LoVo (cell line): ENCODE data around the gene PFDN5.
A peak's percentile ranks its signal among the peaks of the same experiment; 100 is the strongest.
"Not testable (repeated sequence)": the region's sequence is repeated elsewhere in the genome, so short reads cannot be mapped to it uniquely, and the experiment has no call there.

Experiments used
- DNase-seq: peaks from one replicate; pipeline ENCODE4 v3.0.0-alpha.2; 2016; ENCODE audit warnings: low spot score

Gene PFDN5

DNA sequence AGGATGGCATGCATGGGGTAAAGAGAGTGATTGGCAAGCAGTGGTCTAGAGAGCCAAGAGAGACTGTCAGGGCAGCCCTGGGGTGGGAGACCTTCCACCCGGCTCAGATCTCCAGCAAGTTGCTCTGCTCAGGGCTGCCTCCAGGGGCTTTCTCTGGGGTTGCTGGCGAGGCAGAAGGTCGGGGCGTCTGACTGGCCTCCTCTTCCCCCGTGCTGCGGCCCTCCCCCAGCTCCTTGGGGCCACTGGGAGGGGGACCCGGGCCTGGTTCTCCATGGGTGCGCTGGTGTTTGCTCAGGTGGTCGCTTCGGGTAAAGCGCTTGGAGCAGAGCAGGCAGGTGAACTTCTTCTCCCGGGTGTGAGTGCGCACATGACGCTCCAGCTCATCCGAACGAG lies 32.7 kb downstream of the PFDN5 start:
- DNase-seq, result no peak

DNA sequence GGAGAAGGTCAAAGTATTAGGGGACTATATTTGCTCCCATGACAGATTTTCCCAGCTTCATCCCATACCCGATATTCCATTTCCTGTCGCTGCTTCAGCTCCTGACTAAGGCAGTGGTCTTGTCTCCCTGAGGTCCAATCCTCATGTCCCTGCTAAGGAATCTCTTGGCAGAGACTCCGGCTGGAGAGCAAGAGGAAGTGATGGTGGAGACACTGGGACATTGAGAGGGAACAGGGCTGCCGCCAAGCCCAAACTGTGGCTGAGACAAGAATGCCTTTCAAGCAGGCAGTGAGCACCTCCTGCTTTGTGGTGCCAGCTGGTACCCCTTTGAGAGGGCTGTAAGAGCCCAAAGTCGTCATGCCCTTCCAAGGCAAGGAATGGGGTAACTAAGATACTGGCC lies 35.3 kb downstream of the PFDN5 start:
- DNase-seq, result no peak

DNA sequence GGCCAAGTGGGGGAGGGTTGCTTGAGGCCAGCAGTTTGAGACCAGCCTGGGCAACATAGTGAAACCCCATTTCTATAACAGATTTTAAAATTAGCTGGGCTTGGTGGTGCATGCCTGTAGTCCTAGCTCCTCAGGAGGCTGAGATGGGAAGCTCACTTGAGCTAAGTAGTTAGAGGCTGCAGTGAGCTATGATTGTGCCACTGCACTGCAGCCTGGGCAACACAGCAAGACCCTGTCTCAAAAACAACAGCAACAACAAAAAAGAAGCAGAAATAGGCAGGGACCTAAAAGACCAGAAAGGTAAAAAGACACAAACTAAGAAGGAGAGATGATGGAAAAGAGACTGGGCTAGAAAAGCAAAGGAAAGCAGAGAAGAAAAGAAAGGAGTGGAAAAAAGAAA lies 37.0 kb downstream of the PFDN5 start:
- DNase-seq, result not testable (repeated sequence)

DNA sequence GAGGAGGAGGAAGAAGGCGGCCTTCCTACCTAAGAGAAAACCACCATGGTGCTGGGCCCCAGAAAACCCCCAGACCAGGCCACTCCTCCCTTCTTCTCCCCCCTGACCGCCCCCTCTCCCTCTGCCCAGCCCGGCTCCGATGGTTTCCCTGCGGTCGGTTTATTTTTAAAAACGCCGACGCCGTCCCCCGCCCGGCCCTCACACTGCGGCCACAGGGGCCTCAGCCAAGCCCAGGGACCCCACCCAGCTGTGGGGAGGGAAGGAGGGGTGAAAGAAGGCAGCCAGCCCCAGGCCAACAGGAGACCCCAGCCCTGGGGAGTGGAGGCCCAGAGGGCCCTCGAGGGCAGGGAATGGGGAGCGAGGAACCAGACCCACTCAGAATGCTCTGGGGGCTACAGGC lies 37.4 kb downstream of the PFDN5 start:
- DNase-seq, result no peak

DNA sequence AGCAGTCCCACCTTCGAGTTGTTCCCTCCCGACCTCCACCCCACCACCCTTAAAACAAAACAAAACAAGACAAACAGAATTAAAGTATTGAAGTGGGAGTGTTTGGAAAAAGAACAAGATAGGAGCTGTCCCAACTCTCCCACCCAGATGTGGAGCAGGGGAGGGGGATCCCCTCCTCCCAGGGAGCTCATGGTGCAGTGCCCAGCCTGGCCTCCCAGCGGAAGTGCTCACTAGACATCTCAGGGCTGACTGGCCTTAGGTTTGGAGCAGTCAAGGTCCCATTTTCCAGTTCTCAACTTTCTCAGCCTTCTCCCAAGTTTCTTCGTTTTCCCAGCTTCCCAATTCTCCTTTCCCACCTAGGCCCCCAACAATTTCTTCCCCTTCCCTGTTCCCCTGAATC lies 37.9 kb downstream of the PFDN5 start:
- no peak for DNase-seq

DNA sequence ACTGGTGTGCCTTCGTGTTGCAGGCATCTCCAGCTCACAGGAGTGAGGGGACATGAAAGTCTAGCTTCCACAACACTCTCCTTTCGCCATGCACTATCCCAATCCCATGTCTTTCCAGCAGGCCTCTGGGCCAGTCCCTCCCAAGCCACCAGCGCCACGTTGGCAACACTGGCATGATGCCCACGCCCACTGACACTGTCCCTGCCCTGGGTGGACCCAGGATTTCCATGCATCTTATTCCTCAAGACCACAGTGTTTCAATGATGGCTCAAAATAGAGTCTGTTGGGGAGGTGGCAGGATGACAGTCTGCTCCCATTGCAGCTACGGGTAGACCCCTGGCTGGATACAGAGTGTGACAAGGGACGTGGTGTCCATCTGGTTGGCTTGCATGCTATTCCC lies 38.5 kb downstream of the PFDN5 start:
- no peak for DNase-seq

DNA sequence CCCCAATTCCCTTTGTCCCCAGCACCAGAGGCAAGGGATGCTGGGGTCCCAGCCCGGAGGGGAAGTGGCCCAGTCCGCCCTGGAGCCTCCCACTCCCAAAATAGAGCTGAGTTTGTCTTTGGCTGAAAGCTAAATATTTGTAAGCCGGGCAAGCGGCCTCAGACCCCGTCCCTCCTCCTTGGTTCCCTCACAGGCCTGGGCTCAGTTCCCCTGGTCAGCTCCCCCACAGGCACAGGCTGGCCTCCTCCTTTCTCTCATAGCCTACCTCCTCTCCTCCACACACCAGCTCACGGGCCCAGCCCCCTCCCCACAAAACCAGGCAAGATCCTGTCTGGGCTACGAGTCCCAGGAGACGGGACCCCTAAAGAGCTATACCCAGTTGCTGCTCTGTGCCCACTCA lies 39.5 kb downstream of the PFDN5 start:
- no peak for DNase-seq

DNA sequence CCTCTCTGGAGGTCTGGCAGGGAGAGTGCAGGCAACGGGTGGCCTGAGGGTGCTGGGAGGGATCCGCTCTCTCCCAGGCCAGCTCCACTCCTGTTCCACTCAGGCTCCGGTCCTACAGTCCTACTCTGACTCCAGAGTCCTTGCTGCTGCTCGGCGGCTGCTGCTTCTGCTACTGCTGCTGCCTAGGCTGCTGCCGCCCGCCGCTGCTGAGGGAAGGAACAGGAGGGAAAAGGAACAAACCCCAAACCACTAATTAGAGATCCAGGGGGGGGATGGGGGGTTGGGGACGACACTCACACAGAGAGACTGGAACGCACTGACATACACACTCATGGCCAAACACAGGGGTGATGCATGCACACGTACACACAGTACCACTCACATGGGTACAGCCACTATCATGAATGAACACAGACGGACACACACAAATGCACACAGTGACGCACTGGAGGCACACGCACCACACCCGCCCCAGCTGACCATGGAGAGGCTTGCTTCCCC lies 40.9 kb downstream of the PFDN5 start, which contains the start of gene SP7:
Gene SP7, minus strand, starts transcription at position 174 of the 501 bp plus-strand sequence. CDS start 708 bp downstream, outside the sequence.
- DNase-seq, result no peak

DNA sequence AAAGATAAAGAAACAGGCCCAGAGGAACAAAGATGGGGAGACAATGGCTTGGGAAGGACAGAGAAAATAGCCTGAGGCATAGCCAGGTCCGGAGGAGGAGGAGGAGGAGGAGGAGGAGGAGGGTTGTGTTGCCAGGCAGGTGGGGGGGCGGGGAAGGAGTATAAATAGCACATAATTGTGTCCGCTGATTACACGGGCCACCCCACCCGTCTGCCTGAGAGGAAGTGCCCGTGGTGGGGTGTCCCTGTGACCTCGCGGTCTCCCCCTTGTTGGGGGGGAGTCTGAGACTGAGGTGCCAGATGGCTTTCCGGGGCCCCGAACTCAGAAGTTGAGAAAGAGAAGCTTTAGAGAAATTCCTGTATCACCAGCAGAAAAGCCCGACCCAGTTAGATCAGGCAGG lies 42.7 kb downstream of the PFDN5 start:
- no peak for DNase-seq

DNA sequence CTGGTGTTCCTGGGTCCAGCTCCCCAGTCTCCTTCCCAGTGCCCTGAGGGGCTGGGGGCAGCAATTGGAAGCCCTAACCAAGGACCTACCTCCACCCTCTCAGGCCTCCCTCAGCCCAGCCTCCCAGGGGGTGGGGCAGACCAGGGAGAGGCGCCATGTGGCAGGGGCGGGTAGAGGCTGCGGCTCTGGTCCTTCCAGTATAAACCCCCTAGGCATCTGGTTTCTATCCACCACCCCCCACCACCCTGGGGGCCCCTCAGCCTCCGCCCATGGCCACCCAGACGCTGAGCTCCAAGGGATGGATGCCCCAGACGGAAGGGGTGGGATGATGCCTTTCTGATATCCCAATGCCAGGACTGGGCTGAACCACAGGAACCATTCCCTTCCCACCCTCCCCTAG lies 43.6 kb downstream of the PFDN5 start:
- no peak for DNase-seq

DNA sequence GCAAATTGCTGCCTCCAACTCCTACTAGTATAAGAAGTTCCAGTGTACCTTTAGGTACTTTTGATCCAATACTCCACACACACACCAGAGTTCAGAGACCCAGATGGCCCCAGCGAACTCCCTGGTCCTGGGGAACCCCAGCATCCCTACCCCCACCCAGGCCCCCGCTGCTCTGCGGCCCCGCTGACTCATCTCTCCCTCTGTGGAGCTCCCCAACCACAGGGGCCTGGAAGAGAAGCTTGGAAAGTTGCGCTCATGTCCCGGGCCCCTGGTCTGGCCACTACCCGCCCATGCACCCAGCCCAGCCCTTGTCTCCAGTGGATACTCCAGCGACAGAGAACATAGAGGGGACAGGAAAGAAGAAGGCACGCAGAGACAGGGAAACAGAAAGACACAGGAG lies 45.1 kb downstream of the PFDN5 start:
- DNase-seq, result no peak

DNA sequence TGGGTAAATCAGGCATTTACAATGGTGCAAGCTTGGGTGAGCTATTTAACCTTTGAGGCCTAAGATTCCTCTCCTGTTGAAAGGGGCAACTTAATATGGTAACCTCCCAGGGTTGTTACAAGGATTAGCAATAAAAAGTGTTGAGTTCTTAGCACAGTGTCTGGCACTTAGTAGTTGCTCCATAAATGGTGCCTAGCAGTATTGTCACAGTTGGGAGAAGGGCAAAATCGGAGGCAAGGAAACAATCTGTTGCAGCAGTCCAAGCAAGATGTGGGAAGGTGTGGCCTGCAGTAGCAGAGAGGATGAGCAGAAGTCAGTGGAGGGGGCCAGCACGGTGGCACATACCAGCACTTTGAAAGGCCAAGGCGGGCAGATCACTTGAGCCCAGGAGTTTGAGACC lies 48.1 kb downstream of the PFDN5 start:
- DNase-seq, result no peak

DNA sequence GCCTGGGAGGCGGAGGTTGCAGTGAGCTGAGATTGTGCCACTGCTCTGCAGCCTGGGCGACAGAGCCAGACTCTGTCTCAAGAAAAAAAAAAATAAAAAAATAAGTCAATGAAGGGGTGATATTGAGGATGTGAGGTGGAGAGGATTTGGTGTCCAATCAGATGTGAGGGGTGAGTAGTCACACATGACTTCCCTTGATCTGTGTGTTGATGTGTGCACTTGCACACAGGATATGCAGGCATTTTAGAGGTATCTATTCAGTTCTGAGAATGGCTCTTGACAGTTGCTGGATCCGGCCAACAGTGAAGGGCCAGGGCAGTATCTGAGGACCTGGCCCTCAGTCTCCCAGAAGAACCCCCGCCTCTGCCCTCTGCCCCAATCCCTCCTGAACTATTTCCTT lies 48.6 kb downstream of the PFDN5 start:
- no peak for DNase-seq

DNA sequence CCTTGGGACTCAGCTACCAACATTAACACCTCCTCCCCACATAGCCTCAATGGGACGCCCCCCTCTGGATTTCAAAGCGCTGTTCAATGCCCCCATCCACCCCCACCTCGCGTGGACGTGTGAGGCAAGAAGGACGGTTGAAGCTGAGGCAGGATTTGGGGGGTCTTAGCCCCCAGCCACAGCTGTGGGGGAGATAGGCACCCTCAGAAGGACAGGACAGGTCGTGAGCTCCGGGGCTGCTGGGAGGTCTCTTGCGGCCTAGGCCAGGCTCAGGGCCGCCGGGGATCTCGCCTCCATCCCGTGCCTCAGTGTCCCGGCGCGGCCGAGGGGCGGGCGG lies 49.1 kb downstream of the PFDN5 start:
- DNase-seq, result no peak

DNA sequence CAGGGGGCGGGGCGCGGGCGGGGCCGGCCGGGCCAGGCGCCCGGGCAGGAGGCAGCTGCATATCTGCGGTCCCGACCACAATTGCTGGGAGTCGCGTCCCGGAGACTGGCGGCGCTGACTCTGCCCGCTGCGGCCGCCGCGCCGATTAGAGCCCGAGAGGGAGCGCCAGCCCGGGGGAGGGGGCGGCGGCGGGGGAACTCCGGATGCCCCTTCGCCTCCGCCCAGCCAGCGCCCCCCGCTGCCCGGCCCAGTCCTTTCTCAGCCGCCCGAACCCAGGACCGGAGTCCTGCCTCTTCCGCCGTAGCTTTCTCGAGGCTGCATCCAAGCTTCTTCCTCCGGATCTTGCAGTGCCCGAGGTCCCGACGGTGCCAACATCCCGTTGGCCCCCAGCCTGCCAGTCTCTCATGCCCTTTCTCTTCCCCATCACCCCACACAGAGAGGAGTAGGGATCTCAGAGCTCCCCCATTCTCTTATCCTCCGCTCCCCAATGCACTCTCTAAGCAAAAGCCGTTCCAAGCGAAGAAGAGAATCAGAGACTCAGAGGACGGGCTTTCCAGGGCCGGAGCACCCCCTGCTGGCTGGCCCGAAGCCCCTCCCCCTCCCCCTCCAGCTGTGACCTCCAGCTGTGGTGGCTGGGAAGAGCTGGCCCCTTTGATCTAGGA lies 49.6 kb downstream of the PFDN5 start:
- DNase-seq, result peak; percentile 76

DNA sequence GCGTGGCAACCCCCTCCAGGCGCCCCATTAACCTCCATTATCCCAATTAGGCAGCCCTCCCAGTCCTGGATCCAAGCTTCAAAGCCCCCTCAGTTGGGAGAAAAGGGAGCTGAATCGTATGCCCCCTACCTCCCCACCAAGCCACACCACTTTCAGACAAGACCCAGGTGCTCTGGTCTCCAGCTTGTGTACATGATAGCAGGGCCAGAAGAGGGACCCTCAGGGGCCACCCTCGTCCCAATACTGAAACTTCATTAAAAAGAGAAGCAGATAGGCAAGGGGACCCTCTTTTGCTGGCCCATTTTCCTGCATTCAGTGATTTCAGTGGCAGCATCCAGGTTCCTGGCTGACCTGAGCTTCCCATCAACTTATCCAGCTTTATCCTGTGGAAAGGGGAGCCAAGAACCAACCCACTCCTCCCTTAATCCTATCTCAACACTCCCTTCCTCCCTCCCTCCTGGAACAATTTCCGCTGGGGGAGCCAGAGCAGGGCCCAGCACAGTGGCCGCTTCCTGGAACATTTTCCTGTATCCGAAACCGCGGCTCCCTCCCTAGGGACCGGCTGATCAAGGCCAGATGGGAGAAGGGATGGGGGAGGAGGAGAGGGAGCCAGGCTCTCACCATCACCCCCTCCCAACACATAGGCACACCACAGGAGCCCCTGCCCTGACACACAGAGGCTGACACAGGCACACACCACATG lies 50.3 kb downstream of the PFDN5 start:
- no peak for DNase-seq

DNA sequence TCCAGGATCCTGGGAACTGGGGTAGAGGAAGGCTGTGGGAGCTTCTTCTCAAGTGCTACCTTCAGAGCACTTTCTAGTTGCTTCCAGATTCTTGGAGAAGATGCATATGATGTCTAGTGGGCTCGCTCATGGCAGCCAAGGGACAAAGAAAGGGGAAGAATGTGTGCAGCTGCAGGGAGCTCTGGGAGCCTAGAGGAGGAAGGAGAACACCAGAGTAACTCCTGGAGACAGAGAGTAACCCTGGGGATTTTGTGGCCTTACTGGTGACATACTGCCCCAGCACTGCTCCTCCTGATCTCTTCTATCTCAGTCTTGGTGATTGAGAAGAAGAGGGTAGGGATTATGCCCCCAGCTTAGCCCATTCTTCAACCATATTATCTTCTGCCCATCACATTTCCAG lies 51.1 kb downstream of the PFDN5 start:
- no peak for DNase-seq

DNA sequence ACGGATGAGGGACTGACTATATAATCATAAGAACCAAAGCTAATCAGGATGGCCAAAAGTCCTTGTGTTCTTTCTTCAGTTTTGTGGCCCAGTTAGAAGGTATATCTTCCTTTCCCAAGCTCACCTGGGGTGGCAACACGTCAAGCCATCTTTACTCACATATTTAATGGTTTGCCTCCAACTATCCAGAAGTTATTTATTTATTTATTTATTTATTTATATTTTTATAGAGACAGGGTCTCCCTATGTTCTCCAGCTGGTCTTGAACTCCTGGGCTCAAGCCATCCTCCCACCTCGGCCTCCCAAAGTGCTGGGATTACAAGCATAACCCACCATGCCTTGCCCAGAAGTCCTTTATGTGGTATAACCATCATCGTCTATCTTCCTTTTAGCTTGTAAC lies 52.6 kb downstream of the PFDN5 start:
- no peak for DNase-seq
